GM23338 (cell line): ENCODE results near the gene ACO1.

Experiments used
- EZH2phosphoT487 ChIP-seq: fragments of 200-600 bp; sonication (generic); IDR thresholded peaks from one replicate; pipeline ENCODE4 v1.8.1; 2018; ENCODE audit warnings: antibody characterized with exemption; ENCODE audit not compliant: unreplicated experiment
- TF ChIP-seq, protein P1 (sequence below), 2 experiments: fragments of 200-600 bp in 1 of 2; sonication (generic) in 1 of 2; conservative IDR thresholded peaks; 2 replicates each; pipeline versions ENCODE4 v1.5.1 to v1.6.1; 2016 to 2017; ENCODE audit warnings: antibody characterized with exemption in 2 of 2, low read depth in 2 of 2, mild to moderate bottlenecking in 2 of 2, moderate library complexity in 1 of 2

DNA sequence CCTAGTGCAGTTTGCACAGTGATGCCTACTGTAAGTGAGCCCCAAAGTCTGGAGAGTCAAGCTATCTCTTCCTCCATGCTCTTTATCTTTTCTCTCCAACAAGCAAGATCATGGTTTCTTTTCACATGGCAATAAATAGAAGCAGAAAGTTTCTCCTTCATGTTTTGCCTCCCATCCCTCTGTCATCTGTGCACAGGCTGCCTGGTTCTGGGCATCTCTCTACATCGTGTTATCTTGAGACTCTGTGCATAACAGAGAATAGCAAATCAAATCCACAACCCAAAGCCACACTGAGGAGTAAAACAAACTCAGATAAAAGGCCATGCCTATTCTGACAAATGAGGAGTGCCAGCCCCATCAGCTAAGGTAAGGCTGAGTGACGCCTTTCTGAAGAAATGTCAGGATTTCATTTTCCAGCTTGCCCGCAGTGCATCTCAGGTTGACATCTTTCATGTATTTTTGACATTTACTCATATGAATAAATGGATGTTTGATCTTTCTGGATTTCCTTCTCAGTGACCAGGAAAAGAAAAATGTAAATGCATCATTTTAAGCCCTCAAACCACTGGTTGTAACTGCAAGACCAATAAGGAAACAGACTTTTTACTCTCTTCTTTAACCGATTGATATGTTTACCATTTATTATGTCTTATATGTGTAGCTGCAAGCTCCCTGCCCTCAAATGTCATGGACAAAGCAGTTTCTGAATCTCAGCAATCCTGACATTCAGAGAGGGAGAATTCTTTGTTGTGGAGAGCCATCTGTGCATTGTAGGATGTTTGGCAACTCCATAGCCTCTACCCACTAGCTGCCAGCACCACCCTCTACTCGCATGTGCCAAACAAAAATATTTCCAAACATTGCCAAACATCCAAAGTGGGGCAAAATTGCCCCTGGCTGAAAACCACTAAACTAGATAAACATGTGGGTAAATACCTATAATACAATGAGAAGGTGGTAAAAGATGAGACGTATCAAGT is 49.2 kb upstream of the ACO1 start:
- TF ChIP-seq EZH2phosphoT487: no peak
- TF ChIP-seq, protein P1, sequence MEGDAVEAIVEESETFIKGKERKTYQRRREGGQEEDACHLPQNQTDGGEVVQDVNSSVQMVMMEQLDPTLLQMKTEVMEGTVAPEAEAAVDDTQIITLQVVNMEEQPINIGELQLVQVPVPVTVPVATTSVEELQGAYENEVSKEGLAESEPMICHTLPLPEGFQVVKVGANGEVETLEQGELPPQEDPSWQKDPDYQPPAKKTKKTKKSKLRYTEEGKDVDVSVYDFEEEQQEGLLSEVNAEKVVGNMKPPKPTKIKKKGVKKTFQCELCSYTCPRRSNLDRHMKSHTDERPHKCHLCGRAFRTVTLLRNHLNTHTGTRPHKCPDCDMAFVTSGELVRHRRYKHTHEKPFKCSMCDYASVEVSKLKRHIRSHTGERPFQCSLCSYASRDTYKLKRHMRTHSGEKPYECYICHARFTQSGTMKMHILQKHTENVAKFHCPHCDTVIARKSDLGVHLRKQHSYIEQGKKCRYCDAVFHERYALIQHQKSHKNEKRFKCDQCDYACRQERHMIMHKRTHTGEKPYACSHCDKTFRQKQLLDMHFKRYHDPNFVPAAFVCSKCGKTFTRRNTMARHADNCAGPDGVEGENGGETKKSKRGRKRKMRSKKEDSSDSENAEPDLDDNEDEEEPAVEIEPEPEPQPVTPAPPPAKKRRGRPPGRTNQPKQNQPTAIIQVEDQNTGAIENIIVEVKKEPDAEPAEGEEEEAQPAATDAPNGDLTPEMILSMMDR (conservative IDR thresholded peaks at IDR 0.05; ENCODE audit: low read depth in 2 of 2): no peak
